Pancreas (tissue), 10 donors: Measurements from ENCODE around the gene TTC3. TPM values are rescaled to one million over a fixed set of nuclear protein-coding genes. Genes with fewer than 3 reads are reported as not detected.

Source experiments
- ATAC-seq, 4 donors: fragments of 200-7000 bp; cut with Tn5 transposase; one replicate each; pipeline versions ENCODE4 v1.8.0 to v1.9.1; 2020; ENCODE audit warnings: mild to moderate bottlenecking in 4 of 4, moderate library complexity in 4 of 4
- DNase-seq, 6 donors: peaks; one replicate each; pipeline ENCODE4 v3.0.0-alpha.2; 2020
- FAIRE-seq: peaks from 2 replicates; lab custom pipeline; 2012; peaks lifted over from hg19 to GRCh38; lab: Jason Lieb, UNC
- H3K27ac ChIP-seq, 4 donors: fragments of 200-600 bp; sonication (generic); 1 replicate in 3 of 4; 2 replicates in 1 of 4; pipeline versions ENCODE4 v1.5.0 to v1.8.0; 2020
- H3K27me3 ChIP-seq, 4 donors: fragments of 200-600 bp; one replicate each; pipeline ENCODE4 v1.8.0; 2021
- H3K36me3 ChIP-seq, 3 donors: fragments of 200-600 bp; sonication (generic) in 1 of 3; one replicate each; pipeline versions ENCODE4 v1.5.0 to v1.8.0; 2020 to 2021
- H3K4me1 ChIP-seq, 3 donors: fragments of 200-600 bp; one replicate each; pipeline ENCODE4 v1.8.0; 2021
- H3K4me3 ChIP-seq, 4 donors: fragments of 200-600 bp; sonication (generic) in 2 of 4; one replicate each; pipeline versions ENCODE4 v1.5.0 to v1.8.0; 2020 to 2021
- H3K9me3 ChIP-seq, 4 donors: fragments of 200-600 bp; one replicate each; pipeline ENCODE4 v1.8.0; 2021
- CTCF ChIP-seq, 4 donors: fragments of 200-600 bp; sonication (generic) in 3 of 4; IDR thresholded peaks; one replicate each; pipeline versions ENCODE4 v1.5.0 to v1.8.0; 2021; ENCODE audit warnings: antibody characterized with exemption in 4 of 4
- WGBS, 2 donors: extraction: QIAGEN DNeasy Blood & Tissue Kit; methylation state at CpG; one replicate each; pipeline ENCODE4 v1.1.7; 2013; 5-methylcytosine and 5-hydroxymethylcytosine counted together
- intact Hi-C, 3 donors: fragments of 100-400 bp; cut with DNase I; formaldehyde crosslinking; loops; one replicate each; pipeline versions ENCODE4 v1.11.1 to v1.14.2; 2022
- polyA plus RNA-seq, 2 donors: library from polyadenylated mRNA; stranded (reverse); fragments of 200-250 nt; gene quantifications; one replicate each; pipeline ENCODE4 v1.2.3, GENCODE V29; 2013
- total RNA-seq, 6 donors: library from RNA; stranded (reverse); fragmentation: NEBNext Ultra II Directional in 4 of 6; extraction: Animal tissue kit (Norgen Biotek cat#: 25700) in 4 of 6; gene quantifications; one replicate each; pipeline versions ENCODE4 v1.2.1 to v1.2.4, GENCODE V29; 2021 to 2023
- donor health status: healthy with polysubstance abuse.
- donor health status: DM: no; HTN: no; CAD: no; lungs with moderate emphysema.
- donor health status: DM: no; HTN: no; CAD: no.
- donor health status: control.
- donor health status: control.
- donor health status: Bipolar disorder and iron deficiency.
- donor health status: DM: yes; HTN: yes; CAD: no.
- donor health status: DM: no; HTN: no; CAD: no.
- donor health status: DM: no; HTN: no; CAD: no.
- donor health status: DM: yes; HTN: yes; CAD: no.

TTC3 gene
- total and polyA plus RNA-seq, 8 donors, result 24.6 to 103 (median 62.8) TPM

GRCh38 chr21:37237764-37238163, 164.7 kb downstream of the TTC3 start:
- FAIRE-seq (no peak), DNase-seq (no peak), ATAC-seq (no peak)
- Histone ChIP-seq H3K36me3 (peaks cover 0 to 14% (median 0%) of the 10 kb centered on the region in 3 donors), H3K27me3 (no peaks in the 10 kb centered on the region), H3K4me1 (no peaks in the 10 kb centered on the region), H3K27ac (no peak overlapping the region), H3K9me3 (no peaks in the 10 kb centered on the region), H3K4me3 (no peak overlapping the region)
- TF ChIP-seq CTCF (IDR thresholded peaks at IDR 0.05), result no peak
- intact Hi-C loops, result no loop called here
- WGBS, 2 donors, result 67 to 72% methylated on average over 4 of the region's 4 CpGs

- Histone ChIP-seq H3K9me3 (no peaks in the 10 kb centered on the region), H3K36me3 (peaks cover 0 to 14% (median 0%) of the 10 kb centered on the region in 3 donors), H3K4me3 (no peak overlapping the region), H3K4me1 (no peaks in the 10 kb centered on the region), H3K27me3 (no peaks in the 10 kb centered on the region), H3K27ac (no peak overlapping the region)
- ATAC-seq (no peak), DNase-seq (no peak), FAIRE-seq (no peak)
- no peak for TF ChIP-seq CTCF (IDR thresholded peaks at IDR 0.05)
- intact Hi-C loops, result no loop called here
- 83 to 84% methylated on average over 8 of the region's 8 CpGs for WGBS, 2 donors
Measured at GRCh38 chr21:37240978-37241377, 167.9 kb downstream of the TTC3 start.

GRCh38 chr21:37241426-37241825, 168.4 kb downstream of the TTC3 start:
- DNase-seq (no peak), ATAC-seq (no peak), FAIRE-seq (no peak)
- Histone ChIP-seq H3K27ac (no peak overlapping the region), H3K27me3 (no peaks in the 10 kb centered on the region), H3K9me3 (no peaks in the 10 kb centered on the region), H3K4me1 (no peaks in the 10 kb centered on the region), H3K36me3 (peaks cover 0 to 14% (median 0%) of the 10 kb centered on the region in 3 donors), H3K4me3 (no peak overlapping the region)
- WGBS, 2 donors, result 80 to 82% methylated on average over 7 of the region's 7 CpGs
- intact Hi-C loops, result no loop called here
- no peak for TF ChIP-seq CTCF (IDR thresholded peaks at IDR 0.05)

- intact Hi-C loops, result no loop called here
- FAIRE-seq (no peak), DNase-seq (no peak), ATAC-seq (no peak)
- 96 to 99% methylated on average over 6 of the region's 6 CpGs for WGBS, 2 donors
- H3K27ac ChIP-seq, result no peak overlapping the region
- no peak for TF ChIP-seq CTCF (IDR thresholded peaks at IDR 0.05)
- H3K36me3 ChIP-seq, result no peaks in the 10 kb centered on the region
- H3K9me3 ChIP-seq, result no peaks in the 10 kb centered on the region
- H3K4me3 ChIP-seq, result no peak overlapping the region
- H3K27me3 ChIP-seq, result no peaks in the 10 kb centered on the region
- H3K4me1 ChIP-seq, result no peaks in the 10 kb centered on the region
Measured at GRCh38 chr21:37243961-37244360, 170.9 kb downstream of the TTC3 start.

- ATAC-seq (no peak), DNase-seq (no peak), FAIRE-seq (no peak)
- H3K9me3 ChIP-seq, result no peaks in the 10 kb centered on the region
- 90 to 95% methylated on average over 12 of the region's 12 CpGs for WGBS, 2 donors
- no peaks in the 10 kb centered on the region for H3K4me1 ChIP-seq
- no peak overlapping the region for H3K4me3 ChIP-seq
- intact Hi-C loops, result no loop called here
- no peak overlapping the region for H3K27ac ChIP-seq
- H3K36me3 ChIP-seq, result no peaks in the 10 kb centered on the region
- H3K27me3 ChIP-seq, result no peaks in the 10 kb centered on the region
- TF ChIP-seq CTCF (IDR thresholded peaks at IDR 0.05), result no peak
Measured at GRCh38 chr21:37244501-37245095, 171.5 kb downstream of the TTC3 start.
